DOHH2 (cell line): ENCODE results near the gene MGMT.

ENCODE experiments used
- H3F3A ChIP-seq: fragments of 200-600 bp; sonication (generic), shearing (Covaris generic); 2 replicates; pipeline ENCODE4 v1.6.0; 2016; ENCODE audit warnings: antibody characterized with exemption, mild to moderate bottlenecking; ENCODE audit not compliant: control insufficient read depth, insufficient read depth
- H3K27ac ChIP-seq: fragments of 200-600 bp; sonication (generic); 2 replicates; pipeline ENCODE4 v1.5.1; 2014; ENCODE audit warnings: low read depth, mild to moderate bottlenecking, low read length, moderate library complexity
- H3K27me3 ChIP-seq: fragments of 200-600 bp; sonication (generic); 2 replicates; pipeline ENCODE4 v1.6.1; 2014; ENCODE audit warnings: mild to moderate bottlenecking, low read length, mixed read lengths; ENCODE audit not compliant: control insufficient read depth
- H3K36me3 ChIP-seq: fragments of 200-600 bp; sonication (generic); 2 replicates; pipeline ENCODE4 v1.6.1; 2014; ENCODE audit warnings: mild to moderate bottlenecking, low read length, moderate library complexity, mixed read lengths; ENCODE audit not compliant: control insufficient read depth
- H3K4me1 ChIP-seq: fragments of 200-600 bp; sonication (generic); 2 replicates; pipeline ENCODE4 v1.6.1; 2014; ENCODE audit warnings: mild to moderate bottlenecking, low read length, mixed read lengths; ENCODE audit not compliant: control insufficient read depth
- H3K4me2 ChIP-seq: fragments of 200-600 bp; sonication (generic); 2 replicates; pipeline ENCODE4 v1.6.0; 2014; ENCODE audit warnings: mild to moderate bottlenecking, low read length, moderate library complexity
- H3K4me3 ChIP-seq: fragments of 200-600 bp; sonication (generic); 2 replicates; pipeline ENCODE4 v1.5.1; 2014; ENCODE audit warnings: mild to moderate bottlenecking, low read length, mixed read lengths
- H3K79me2 ChIP-seq: fragments of 200-600 bp; sonication (generic); 2 replicates; pipeline ENCODE4 v1.6.1; 2014; ENCODE audit warnings: mild to moderate bottlenecking, low read length, mixed read lengths; ENCODE audit not compliant: control insufficient read depth
- H3K9me2 ChIP-seq: fragments of 200-600 bp; sonication (generic); replicated peaks from 2 replicates; pipeline ENCODE4 v1.6.1; 2014; ENCODE audit warnings: mild to moderate bottlenecking, low read length, mixed read lengths; ENCODE audit not compliant: control insufficient read depth
- H3K9me3 ChIP-seq: fragments of 200-600 bp; sonication (generic); 2 replicates; pipeline ENCODE4 v1.6.1; 2014; ENCODE audit warnings: antibody characterized with exemption, low read length, mixed read lengths; ENCODE audit not compliant: control insufficient read depth, insufficient read depth
- H4K20me1 ChIP-seq: fragments of 200-600 bp; sonication (generic); 2 replicates; pipeline ENCODE4 v1.6.0; 2014; ENCODE audit warnings: low read depth, mild to moderate bottlenecking, antibody characterized with exemption, low read length, moderate library complexity; ENCODE audit not compliant: control insufficient read depth, insufficient read depth
- CTCF ChIP-seq: fragments of 200-600 bp; sonication (generic); IDR thresholded peaks from one replicate; pipeline ENCODE4 v1.5.1; 2014; ENCODE audit warnings: antibody characterized with exemption, mild to moderate bottlenecking, low read depth, low read length; ENCODE audit not compliant: poor library complexity, severe bottlenecking
- EZH2phosphoT487 ChIP-seq: fragments of 200-600 bp; sonication (generic); IDR thresholded peaks from 2 replicates; pipeline ENCODE4 v1.6.1; 2017; ENCODE audit warnings: borderline replicate concordance, mild to moderate bottlenecking, antibody characterized with exemption, low read length, moderate library complexity, mixed read lengths

The MGMT gene

GRCh38 chr10:129716881-129717280 lies 249.8 kb downstream of the MGMT start:
- no peaks in the 10 kb centered on the region for H3K27me3 ChIP-seq
- H4K20me1 ChIP-seq: no peaks in the 10 kb centered on the region
- no peaks in the 10 kb centered on the region for H3F3A ChIP-seq
- H3K4me1 ChIP-seq: no peaks in the 10 kb centered on the region
- no peak for TF ChIP-seq CTCF
- no peak for TF ChIP-seq EZH2phosphoT487
- no peaks in the 10 kb centered on the region for H3K9me2 ChIP-seq
- H3K79me2 ChIP-seq: no peaks in the 10 kb centered on the region
- no peaks in the 10 kb centered on the region for H3K36me3 ChIP-seq
- peaks cover 14% of the 10 kb centered on the region; the same call in 1 of the 2 replicates for H3K9me3 ChIP-seq
- no peak overlapping the region for H3K27ac ChIP-seq
- H3K4me2 ChIP-seq: no peak overlapping the region
- no peak overlapping the region for H3K4me3 ChIP-seq

- Histone ChIP-seq H3K9me3 (peaks cover 14% of the 10 kb centered on the region; the same call in 1 of the 2 replicates), H3K4me1 (no peaks in the 10 kb centered on the region), H3K36me3 (no peaks in the 10 kb centered on the region), H3K27ac (no peak overlapping the region), H3K79me2 (no peaks in the 10 kb centered on the region), H4K20me1 (no peaks in the 10 kb centered on the region), H3K4me2 (no peak overlapping the region), H3F3A (no peaks in the 10 kb centered on the region), H3K9me2 (no peaks in the 10 kb centered on the region), H3K27me3 (no peaks in the 10 kb centered on the region), H3K4me3 (no peak overlapping the region)
- TF ChIP-seq CTCF (no peak), EZH2phosphoT487 (no peak)
These were observed 250.9 kb downstream of the MGMT start for GRCh38 chr10:129717816-129718547.

- H3K79me2 ChIP-seq: no peaks in the 10 kb centered on the region
- H3K4me2 ChIP-seq: no peak overlapping the region
- no peaks in the 10 kb centered on the region for H3K4me1 ChIP-seq
- peaks cover 14% of the 10 kb centered on the region; the same call in 1 of the 2 replicates for H3K9me3 ChIP-seq
- H4K20me1 ChIP-seq: no peaks in the 10 kb centered on the region
- H3K27me3 ChIP-seq: no peaks in the 10 kb centered on the region
- no peak overlapping the region for H3K4me3 ChIP-seq
- no peak overlapping the region for H3K27ac ChIP-seq
- no peaks in the 10 kb centered on the region for H3F3A ChIP-seq
- H3K36me3 ChIP-seq: no peaks in the 10 kb centered on the region
- TF ChIP-seq CTCF (no peak), EZH2phosphoT487 (no peak)
- H3K9me2 ChIP-seq: no peaks in the 10 kb centered on the region
These were observed 251.7 kb downstream of the MGMT start for GRCh38 chr10:129718548-129719414.
